T follicular helper cell (primary cell): ENCODE data around the gene BTNL8.

Experiments used
- DNase-seq: peaks from one replicate; pipeline ENCODE4 v3.0.0-alpha.2; 2020; ENCODE audit warnings: low read depth

BTNL8 gene

GRCh38 chr5:180959661-180960060 is 60.7 kb downstream of the BTNL8 start:
- no peak for DNase-seq

GRCh38 chr5:180960209-180960608 is 61.2 kb downstream of the BTNL8 start:
- no peak for DNase-seq

GRCh38 chr5:180969406-180969805 is 70.4 kb downstream of the BTNL8 start:
- no peak for DNase-seq

- no peak for DNase-seq
Measured at GRCh38 chr5:180970336-180970735, 71.4 kb downstream of the BTNL8 start.

DNA sequence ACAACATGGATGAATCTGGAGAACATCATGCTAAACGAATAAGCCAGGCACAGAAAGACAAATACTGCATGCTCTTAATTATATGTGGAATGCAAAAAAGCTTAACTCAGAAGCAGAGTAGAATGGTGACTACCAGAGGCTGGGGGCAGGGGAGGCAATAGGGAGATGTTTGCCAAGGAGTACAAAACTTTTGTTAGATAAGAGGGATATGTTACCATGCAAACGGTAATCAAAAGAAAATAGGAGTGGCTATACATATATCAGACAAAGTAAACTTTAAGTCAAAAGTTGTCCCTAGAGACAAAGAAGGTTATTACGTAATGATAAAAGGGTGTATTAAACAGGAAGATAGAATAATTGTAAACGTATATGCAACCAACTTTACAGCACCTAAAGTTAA is 71.9 kb downstream of the BTNL8 start:
- no peak for DNase-seq

GRCh38 chr5:180974612-180975315 is 75.8 kb downstream of the BTNL8 start:
- no peak for DNase-seq

DNA sequence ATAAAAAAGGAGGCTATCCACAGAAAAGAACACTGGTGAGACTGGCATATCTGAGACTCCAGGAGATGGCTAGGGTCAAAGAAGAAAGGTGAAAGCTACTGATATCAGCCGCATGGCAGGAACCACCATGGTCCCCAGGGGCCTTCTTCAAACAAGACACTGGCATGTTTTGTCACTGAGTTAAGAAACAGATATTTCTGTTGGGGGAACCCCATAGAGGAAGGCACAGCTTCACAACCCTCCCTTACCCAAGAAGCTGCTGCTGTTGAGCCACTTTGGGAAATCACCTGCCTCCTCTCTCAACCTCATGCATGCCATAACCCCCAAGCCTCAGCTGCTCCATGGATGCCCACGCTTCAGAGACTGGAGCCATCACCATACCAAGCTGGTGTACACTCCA is 76.4 kb downstream of the BTNL8 start:
- no peak for DNase-seq

GRCh38 chr5:180976518-180976917 is 77.6 kb downstream of the BTNL8 start:
- no peak for DNase-seq

DNA sequence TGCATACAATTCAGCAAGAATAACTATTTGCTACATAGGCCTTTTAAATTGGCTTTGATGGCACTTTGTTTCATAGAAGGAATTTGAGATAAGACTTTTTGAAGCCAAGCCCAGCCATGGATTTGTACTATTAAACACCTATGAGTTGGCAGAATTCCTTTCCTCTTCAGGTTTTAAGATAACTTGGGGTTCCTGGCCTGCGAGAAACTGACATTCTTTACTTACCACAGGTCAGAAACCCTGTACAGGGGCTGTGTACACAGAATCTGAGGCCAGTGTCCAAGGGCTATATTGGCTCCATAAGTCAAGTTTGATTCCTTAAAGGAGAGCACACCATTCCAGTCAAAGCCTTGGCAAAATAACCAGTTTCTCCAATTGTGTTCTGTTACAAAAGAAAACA is 78.9 kb downstream of the BTNL8 start:
- no peak for DNase-seq

DNA sequence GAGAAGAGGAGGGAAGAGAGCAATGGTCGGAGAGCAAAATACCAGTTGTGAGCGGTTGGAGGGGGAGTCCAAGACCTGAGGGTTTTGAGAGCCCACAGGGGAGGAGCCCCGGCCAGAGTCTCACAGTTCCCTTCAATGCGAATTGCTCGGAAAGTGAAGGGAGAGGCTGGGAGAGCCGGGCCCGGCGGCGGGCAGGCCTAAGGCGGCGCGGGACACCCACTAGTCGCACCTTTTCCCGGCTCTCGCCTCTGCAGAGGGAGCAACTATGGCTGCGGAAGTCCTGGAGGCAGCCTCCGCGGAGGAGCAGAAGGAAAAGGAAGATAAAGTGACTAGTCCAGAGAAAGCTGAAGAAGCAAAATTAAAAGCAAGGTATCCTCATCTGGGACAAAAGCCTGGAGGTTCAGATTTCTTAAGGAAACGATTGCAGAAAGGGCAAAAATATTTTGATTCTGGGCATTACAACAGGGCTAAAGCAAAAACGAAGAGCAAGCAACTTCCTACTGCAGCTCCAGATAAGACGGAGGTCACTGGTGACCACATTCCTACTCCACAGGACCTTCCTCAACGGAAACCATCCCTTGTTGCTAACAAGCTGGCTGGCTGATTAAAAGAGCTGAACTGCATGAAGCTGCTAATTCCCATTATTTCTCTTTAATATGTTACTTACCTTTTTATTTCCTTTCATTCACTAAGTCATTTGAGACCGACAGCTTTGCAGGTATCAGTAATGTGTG is 83.2 kb downstream of the BTNL8 start:
- DNase-seq = no peak

DNA sequence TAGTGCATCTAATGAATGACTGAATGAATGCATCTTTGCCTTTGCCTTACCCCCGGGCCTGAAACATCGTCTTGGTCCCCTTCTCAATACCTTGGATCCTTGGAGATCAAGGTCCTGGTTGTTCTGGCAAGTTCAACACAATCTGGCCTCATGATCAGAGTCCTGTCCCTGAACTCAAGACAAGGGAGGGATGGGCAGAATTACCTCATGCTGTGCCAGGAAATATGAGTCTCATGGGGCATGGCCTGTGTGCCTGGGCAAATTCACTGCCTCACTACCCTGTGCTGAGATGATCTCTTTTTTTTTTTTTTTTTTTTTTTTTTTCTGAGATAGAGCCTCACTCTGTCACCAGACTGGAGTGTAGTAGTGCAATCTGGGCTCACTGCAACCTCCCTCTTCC is 89.1 kb downstream of the BTNL8 start:
- DNase-seq = no peak

DNA sequence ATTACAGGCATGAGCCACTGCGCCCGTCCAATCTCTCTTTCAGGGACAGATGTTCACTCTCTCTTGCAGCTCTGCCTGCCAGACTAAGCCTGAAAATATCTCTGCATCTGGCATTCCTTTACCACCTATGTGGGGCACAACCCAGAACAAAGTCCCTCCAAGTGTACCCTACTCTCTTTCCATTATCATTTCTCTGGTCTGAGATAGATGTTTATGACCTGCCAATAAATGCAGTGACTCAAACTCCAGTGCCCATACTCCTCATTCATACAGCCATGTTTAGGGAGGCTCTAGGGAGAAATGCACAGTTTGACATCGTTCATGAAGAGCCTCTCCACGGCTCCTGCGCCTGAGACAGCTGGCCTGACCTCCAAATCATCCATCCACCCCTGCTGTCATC is 89.6 kb downstream of the BTNL8 start, which contains the start of gene BTNL3:
BTNL3 (plus strand) TSS at position 255 of the 400 bp plus-strand sequence. CDS start 183 bp downstream, outside the sequence.
- no peak for DNase-seq

DNA sequence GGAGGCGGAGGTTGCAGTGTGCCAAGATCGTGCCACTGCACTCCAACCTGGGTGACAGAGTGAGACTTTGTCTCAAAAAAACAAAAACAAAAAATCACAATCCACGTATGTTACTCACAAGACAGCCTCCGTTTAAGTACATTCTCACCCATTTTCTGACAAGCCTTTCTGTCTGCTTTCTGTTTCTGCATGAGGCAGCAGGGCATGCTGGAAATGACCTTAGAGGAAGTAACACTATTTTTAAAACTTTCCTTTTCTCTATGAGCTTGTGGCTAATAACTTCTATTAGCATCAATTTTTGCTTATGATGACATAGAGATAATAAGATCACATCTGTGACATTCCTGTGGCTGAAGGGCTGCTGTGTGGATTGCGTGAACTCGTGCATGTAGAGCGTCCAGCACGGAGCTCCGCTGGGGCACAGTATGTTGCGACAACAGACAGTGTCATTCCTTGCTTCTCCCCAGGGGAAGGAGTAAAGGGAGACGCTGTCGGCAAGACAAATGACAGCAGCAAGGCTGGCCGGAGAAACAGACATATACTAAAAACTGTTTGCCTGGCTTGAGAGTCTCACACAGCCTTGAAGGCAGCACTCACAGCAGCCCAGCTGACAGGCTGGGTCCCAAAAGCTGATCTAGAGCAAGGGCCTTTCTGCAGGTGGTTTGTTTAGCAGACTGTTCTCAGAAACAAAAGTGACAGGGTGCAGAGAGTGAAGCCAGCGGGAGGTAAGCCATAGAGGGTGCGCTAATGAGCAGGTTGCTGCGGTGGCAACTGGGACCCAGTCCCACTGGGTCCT is 91.3 kb downstream of the BTNL8 start:
- DNase-seq = no peak

DNA sequence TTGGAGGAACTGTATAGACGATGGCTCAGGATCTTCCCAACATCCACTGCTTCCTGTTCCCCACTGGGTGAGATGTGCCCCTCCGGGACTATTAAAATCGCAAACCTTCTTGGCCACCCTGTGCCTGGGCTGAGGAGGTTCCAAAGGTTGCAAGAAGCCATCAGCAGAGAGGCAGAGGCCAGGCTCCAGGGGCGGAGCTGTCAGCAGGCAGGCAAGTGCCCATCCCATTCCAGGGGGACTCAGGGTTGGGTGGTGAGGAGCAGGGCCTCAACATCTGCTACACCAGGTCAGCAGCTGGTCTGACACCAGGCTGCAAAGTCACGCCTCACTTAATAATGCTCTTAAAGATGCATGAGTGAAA is 91.9 kb downstream of the BTNL8 start:
- no peak for DNase-seq
